ENCODE results near the gene PAGR1.

- TF ChIP-seq POLR2AphosphoS5 (IDR thresholded peaks at IDR 0.05) (no peak), POLR2A (IDR thresholded peaks at IDR 0.05) (no peak)
These were observed 31.8 kb upstream of the PAGR1 start for GRCh38 chr16:29784157-29784556.
